NCI-H69 (cell line): Measurements from ENCODE around the gene FRMPD4.
A peak's percentile ranks its signal among the peaks of the same experiment; 100 is the strongest.

ENCODE experiments used
- DNase-seq: peaks from one replicate; lab custom pipeline; 2025; lab: John Stamatoyannopoulos, UW

FRMPD4 gene

GRCh38 chrX:12301288-12301687 is 163.0 kb downstream of the FRMPD4 start:
- DNase-seq, result no peak

- DNase-seq, result peak; percentile 13
These were observed 166.0 kb downstream of the FRMPD4 start for GRCh38 chrX:12304261-12304660.

GRCh38 chrX:12307961-12308360 is 169.7 kb downstream of the FRMPD4 start:
- peak; percentile 37 for DNase-seq

GRCh38 chrX:12308420-12308819 is 170.1 kb downstream of the FRMPD4 start:
- DNase-seq, result peak; percentile 84

- DNase-seq, result peak; percentile 87
These were observed 170.9 kb downstream of the FRMPD4 start for GRCh38 chrX:12309040-12309743.

GRCh38 chrX:12309744-12310076 is 171.4 kb downstream of the FRMPD4 start:
- DNase-seq, result peak; percentile 48

- no peak for DNase-seq
These were observed 176.4 kb downstream of the FRMPD4 start for GRCh38 chrX:12314651-12315050.

GRCh38 chrX:12315526-12315925 is 177.3 kb downstream of the FRMPD4 start:
- no peak for DNase-seq

GRCh38 chrX:12319003-12319519 is 180.8 kb downstream of the FRMPD4 start:
- DNase-seq, result peak; percentile 13

GRCh38 chrX:12319992-12320391 is 181.7 kb downstream of the FRMPD4 start:
- peak; percentile 43 for DNase-seq

GRCh38 chrX:12322031-12322430 is 183.8 kb downstream of the FRMPD4 start:
- no peak for DNase-seq

GRCh38 chrX:12325171-12325570 is 186.9 kb downstream of the FRMPD4 start:
- DNase-seq, result no peak

GRCh38 chrX:12327836-12328235 is 189.6 kb downstream of the FRMPD4 start:
- no peak for DNase-seq

GRCh38 chrX:12329476-12329875 is 191.2 kb downstream of the FRMPD4 start:
- no peak for DNase-seq

GRCh38 chrX:12330841-12331240 is 192.6 kb downstream of the FRMPD4 start:
- no peak for DNase-seq

- peak; percentile 85 for DNase-seq
These were observed 194.6 kb downstream of the FRMPD4 start for GRCh38 chrX:12332786-12333347.

GRCh38 chrX:12339921-12340320 is 201.6 kb downstream of the FRMPD4 start:
- no peak for DNase-seq

GRCh38 chrX:12344954-12345353 is 206.7 kb downstream of the FRMPD4 start:
- no peak for DNase-seq

GRCh38 chrX:12349201-12349600 is 210.9 kb downstream of the FRMPD4 start:
- DNase-seq, result no peak

- no peak for DNase-seq
These were observed 214.6 kb downstream of the FRMPD4 start for GRCh38 chrX:12352922-12353321.

GRCh38 chrX:12360383-12360782 is 222.1 kb downstream of the FRMPD4 start:
- DNase-seq, result no peak

GRCh38 chrX:12360986-12361598 is 222.8 kb downstream of the FRMPD4 start:
- peak; percentile 91 for DNase-seq

GRCh38 chrX:12363216-12363615 is 224.9 kb downstream of the FRMPD4 start:
- DNase-seq, result no peak
